Stimulated activated naive CD8-positive, alpha-beta T cell treated with anti-CD3 and anti-CD28 coated beads, Interleukin-15, Interleukin-2, amounts not matched to agents 100 U/mL and 50 U/mL, for 24 hours (primary cell): ENCODE results near the gene SLC35E2B.

Experiments
- ATAC-seq: fragments of 150-1000 bp; cut with Tn5 transposase; one replicate; pipeline ENCODE4 v1.10.0; 2021
- DNase-seq: peaks from one replicate; pipeline ENCODE4 v3.0.0; 2021

The SLC35E2B gene

GRCh38 chr1:1610796-1611195, 81.8 kb downstream of the SLC35E2B start:
- ATAC-seq = no peak
- no peak for DNase-seq

- DNase-seq = no peak
- ATAC-seq = no peak
Observed at GRCh38 chr1:1609822-1610485, 82.6 kb downstream of the SLC35E2B start.
